Upper lobe of left lung (tissue), 6 donors: ENCODE measurements around the gene PNKD. TPM values are rescaled to one million over a fixed set of nuclear protein-coding genes. Genes with fewer than 3 reads are reported as not detected.

ENCODE experiments used
- ATAC-seq, 2 donors: fragments of 200-7000 bp; cut with Tn5 transposase; one replicate each; pipeline ENCODE4 v1.9.1; 2022; ENCODE audit warnings: mild to moderate bottlenecking in 2 of 2, moderate library complexity in 2 of 2; ENCODE audit not compliant: low FRiP score in 2 of 2
- DNase-seq, 2 donors: peaks; one replicate each; pipeline ENCODE4 v3.0.0-alpha.2; 2019 to 2020
- H3K27ac ChIP-seq, 4 donors: fragments of 200-600 bp; sonication (generic); one replicate each; pipeline ENCODE4 v1.5.1; 2016 to 2019
- H3K27me3 ChIP-seq, 4 donors: fragments of 200-600 bp; sonication (generic); one replicate each; pipeline ENCODE4 v1.5.1; 2017 to 2019
- H3K36me3 ChIP-seq, 4 donors: fragments of 200-600 bp; sonication (generic); one replicate each; pipeline ENCODE4 v1.5.1; 2016 to 2019
- H3K4me1 ChIP-seq, 4 donors: fragments of 200-600 bp; sonication (generic); one replicate each; pipeline ENCODE4 v1.5.1; 2018 to 2019
- H3K4me3 ChIP-seq, 4 donors: fragments of 200-600 bp; sonication (generic); one replicate each; pipeline ENCODE4 v1.5.1; 2017 to 2019; ENCODE audit warnings: mild to moderate bottlenecking in 2 of 4, moderate library complexity in 1 of 4
- H3K9me3 ChIP-seq, 4 donors: fragments of 200-600 bp; sonication (generic); one replicate each; pipeline ENCODE4 v1.5.1; 2018 to 2019
- EP300 ChIP-seq, 4 donors: sonication (generic); formaldehyde crosslinking; IDR thresholded peaks; one replicate each; pipeline ENCODE4 v1.5.1; 2017; ENCODE audit warnings: antibody characterized with exemption in 4 of 4, control low read depth in 2 of 4
- POLR2A ChIP-seq, 4 donors: fragments of 450-650 bp; IDR thresholded peaks; one replicate each; pipeline ENCODE4 v1.5.1; 2016 to 2017; ENCODE audit warnings: antibody characterized with exemption in 4 of 4, mild to moderate bottlenecking in 2 of 4
- POLR2AphosphoS5 ChIP-seq, 2 donors: sonication (generic); formaldehyde crosslinking; IDR thresholded peaks; one replicate each; pipeline ENCODE4 v1.5.1; 2017; ENCODE audit warnings: antibody characterized with exemption in 2 of 2
- WGBS, 2 donors: methylation state at CpG; one replicate each; pipeline ENCODE4 v1.1.5; 2017 to 2018; 5-methylcytosine and 5-hydroxymethylcytosine counted together
- total RNA-seq, 6 donors: library from RNA; depleted of rRNA in 4 of 6; stranded (reverse); fragments of >200 nt in 4 of 6; gene quantifications; one replicate each; pipeline versions ENCODE4 v1.1.0 to v1.2.1, GENCODE V29; 2016 to 2021
- TF ChIP-seq, protein P1 (sequence below), 6 experiments: fragments of 450-650 bp in 4 of 6; fragments of 200-600 bp in 2 of 6; sonication (generic) in 2 of 6; IDR thresholded peaks; one replicate each; pipeline ENCODE4 v1.5.1; 2016 to 2019; ENCODE audit warnings: antibody characterized with exemption in 6 of 6
- donor health status: DM: no; HTN: no; CAD: no; lungs with moderate emphysema.
- donor health status: DM: no; HTN: yes; CAD: no; lungs with severe emphysema.

PNKD gene
- total RNA-seq, 6 donors from 2014 or later = 69.8 to 153 (median 87.2) TPM

DNA sequence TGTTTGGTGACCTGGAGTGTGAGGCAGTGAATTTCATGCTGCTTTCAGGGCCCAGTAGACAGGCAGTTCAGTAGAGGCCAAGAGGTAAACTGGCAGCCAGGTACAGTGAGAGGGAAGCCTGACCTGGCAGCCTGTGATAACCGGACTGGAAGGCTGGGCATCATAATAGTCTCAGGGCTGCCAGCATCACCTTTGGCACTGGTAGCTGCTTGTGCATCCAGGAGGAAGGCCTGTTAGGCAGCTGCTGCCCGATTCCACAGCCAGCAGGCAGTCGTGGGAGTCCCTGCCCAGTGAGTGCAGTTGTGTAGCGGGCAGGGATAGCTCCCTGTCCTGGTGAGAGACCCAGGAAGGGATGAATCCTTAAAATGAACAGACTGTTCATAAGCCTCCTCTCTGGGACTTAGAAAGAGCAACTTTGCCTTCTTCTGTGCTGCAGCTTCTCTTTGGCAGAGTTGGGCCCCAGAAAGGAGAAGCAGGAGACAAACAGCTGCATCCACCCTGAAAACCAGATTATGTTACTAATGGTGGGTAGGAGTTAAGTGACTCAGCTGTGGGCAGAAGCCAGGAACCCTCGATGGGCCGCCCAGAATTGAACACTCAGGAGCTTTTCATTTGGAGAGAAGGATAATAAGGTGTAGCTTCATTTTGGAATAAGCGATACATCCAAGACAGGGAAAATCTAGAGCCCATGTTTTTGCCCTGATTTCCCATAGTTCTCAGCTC lies 17.6 kb upstream of the PNKD start:
- peak overlapping the region in 1 of 4 donors; percentile 13 for H3K27ac ChIP-seq
- WGBS, 2 donors = 82 to 83% methylated on average over 6 to 7 of the region's 7 CpGs
- H3K9me3 ChIP-seq = no peaks in the 10 kb centered on the region
- no peak for TF ChIP-seq POLR2A (IDR thresholded peaks at IDR 0.05)
- TF ChIP-seq POLR2AphosphoS5 (IDR thresholded peaks at IDR 0.05) = no peak
- TF ChIP-seq, protein P1, sequence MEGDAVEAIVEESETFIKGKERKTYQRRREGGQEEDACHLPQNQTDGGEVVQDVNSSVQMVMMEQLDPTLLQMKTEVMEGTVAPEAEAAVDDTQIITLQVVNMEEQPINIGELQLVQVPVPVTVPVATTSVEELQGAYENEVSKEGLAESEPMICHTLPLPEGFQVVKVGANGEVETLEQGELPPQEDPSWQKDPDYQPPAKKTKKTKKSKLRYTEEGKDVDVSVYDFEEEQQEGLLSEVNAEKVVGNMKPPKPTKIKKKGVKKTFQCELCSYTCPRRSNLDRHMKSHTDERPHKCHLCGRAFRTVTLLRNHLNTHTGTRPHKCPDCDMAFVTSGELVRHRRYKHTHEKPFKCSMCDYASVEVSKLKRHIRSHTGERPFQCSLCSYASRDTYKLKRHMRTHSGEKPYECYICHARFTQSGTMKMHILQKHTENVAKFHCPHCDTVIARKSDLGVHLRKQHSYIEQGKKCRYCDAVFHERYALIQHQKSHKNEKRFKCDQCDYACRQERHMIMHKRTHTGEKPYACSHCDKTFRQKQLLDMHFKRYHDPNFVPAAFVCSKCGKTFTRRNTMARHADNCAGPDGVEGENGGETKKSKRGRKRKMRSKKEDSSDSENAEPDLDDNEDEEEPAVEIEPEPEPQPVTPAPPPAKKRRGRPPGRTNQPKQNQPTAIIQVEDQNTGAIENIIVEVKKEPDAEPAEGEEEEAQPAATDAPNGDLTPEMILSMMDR (IDR thresholded peaks at IDR 0.05) = no peak
- TF ChIP-seq EP300 (IDR thresholded peaks at IDR 0.05) = no peak
- peaks cover 4 to 12% (median 8%) of the 10 kb centered on the region in 4 donors for H3K4me1 ChIP-seq
- H3K27me3 ChIP-seq = no peaks in the 10 kb centered on the region
- no peak overlapping the region for H3K4me3 ChIP-seq
- ATAC-seq = peak in 1 of 2 donors; percentile 48
- peaks cover 59 to 94% (median 87%) of the 10 kb centered on the region in 4 donors for H3K36me3 ChIP-seq
- DNase-seq = no peak

DNA sequence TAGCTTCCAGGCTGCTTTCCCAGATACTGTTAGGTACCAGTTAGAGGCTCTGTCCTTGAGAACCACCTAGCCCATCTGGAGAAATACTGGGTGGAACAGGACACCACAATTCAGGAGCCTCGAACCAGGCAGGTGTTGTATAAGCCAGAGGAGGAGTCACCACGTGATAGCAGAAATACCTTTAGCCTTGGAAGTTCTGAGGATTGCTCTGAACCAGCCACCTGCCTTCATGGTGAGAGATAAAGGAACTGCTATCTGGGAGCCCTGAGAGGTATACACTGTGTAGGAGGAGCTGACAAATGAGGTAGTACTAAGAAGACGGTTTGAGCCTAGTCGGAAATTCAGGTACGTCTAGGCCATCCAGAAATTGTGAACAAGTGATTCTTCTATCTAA lies 17.1 kb upstream of the PNKD start:
- Histone ChIP-seq H3K4me3 (no peak overlapping the region), H3K36me3 (peaks cover 54 to 89% (median 82%) of the 10 kb centered on the region in 4 donors), H3K27me3 (no peaks in the 10 kb centered on the region), H3K27ac (no peak overlapping the region), H3K9me3 (no peaks in the 10 kb centered on the region), H3K4me1 (peaks cover 6 to 15% (median 11%) of the 10 kb centered on the region in 4 donors)
- 87% methylated on average over 4 to 5 of the region's 5 CpGs for WGBS, 2 donors
- ATAC-seq (no peak), DNase-seq (no peak)
- TF ChIP-seq, protein P1 (IDR thresholded peaks at IDR 0.05) = no peak
- TF ChIP-seq EP300 (IDR thresholded peaks at IDR 0.05) = no peak
- TF ChIP-seq POLR2A (IDR thresholded peaks at IDR 0.05) = no peak

DNA sequence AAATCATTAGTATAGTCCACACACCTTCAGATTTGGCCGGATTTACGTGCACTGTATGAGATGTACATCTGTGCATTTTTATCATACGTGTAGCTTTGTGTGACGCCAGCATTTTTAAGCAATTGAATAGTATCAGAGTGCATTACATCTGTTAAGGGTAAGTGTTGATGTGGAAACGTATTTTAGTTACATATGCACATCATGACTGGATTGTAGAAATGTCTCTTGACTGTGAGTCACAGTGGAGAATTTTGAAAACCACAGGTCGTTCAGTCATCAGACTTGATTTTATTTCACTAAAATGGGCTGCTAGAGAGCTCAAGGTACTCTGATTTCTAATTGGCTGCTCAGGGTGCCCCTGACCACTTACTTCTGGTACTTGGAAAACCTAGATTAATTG lies 14.9 kb upstream of the PNKD start:
- WGBS, 2 donors = 79 to 86% methylated on average over 6 of the region's 6 CpGs
- TF ChIP-seq EP300 (IDR thresholded peaks at IDR 0.05) (no peak), POLR2AphosphoS5 (IDR thresholded peaks at IDR 0.05) (no peak), POLR2A (IDR thresholded peaks at IDR 0.05) (no peak)
- TF ChIP-seq, protein P1 (IDR thresholded peaks at IDR 0.05) = no peak
- H3K4me3 ChIP-seq = no peak overlapping the region
- H3K27me3 ChIP-seq = no peaks in the 10 kb centered on the region
- H3K9me3 ChIP-seq = no peaks in the 10 kb centered on the region
- ATAC-seq (no peak), DNase-seq (no peak)
- peaks cover 28 to 37% (median 33%) of the 10 kb centered on the region in 4 donors for H3K4me1 ChIP-seq
- peak overlapping the region in 1 of 4 donors; percentile 1 for H3K27ac ChIP-seq
- H3K36me3 ChIP-seq = peaks cover 32 to 67% (median 60%) of the 10 kb centered on the region in 4 donors

DNA sequence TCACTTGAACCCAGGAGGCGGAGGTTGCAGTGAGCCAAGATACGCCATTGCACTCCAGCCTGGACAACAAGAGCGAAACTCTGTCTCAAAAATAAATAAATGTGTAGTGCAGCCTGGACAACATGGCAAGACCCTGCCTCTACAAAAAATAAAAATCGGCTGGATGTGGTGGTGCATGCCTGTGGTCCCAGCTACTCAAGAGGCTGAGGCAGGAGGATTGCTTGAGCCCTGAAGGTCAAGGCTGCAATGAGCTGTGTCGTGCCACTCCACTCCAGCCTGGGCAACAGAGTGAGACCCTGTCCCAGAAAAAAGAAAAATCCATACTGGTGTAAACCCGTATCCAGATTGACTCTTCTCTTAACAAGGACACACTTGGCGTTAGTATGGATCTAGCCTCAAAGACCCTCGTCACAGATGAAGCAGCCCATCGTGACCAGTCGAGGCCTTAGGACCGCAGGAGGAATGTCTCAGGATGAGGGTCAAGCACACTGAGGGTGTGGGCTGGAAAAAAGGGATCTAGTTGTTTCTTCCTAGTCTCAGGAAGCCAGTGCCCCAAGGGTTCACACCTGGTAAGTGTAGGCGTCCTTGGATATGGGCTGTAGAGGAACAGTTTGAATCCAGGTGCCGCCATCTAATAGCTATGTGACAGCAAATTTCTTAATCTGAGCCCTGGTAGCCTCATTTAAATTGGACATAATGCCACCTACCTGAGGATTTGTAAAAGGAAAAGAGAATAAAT lies 13.5 kb upstream of the PNKD start:
- H3K27ac ChIP-seq = peak overlapping the region in 3 of 4 donors; percentile 6 to 80 (median 64)
- H3K36me3 ChIP-seq = peaks cover 19 to 53% (median 46%) of the 10 kb centered on the region in 4 donors
- 93 to 96% methylated on average over 13 of the region's 13 CpGs for WGBS, 2 donors
- no peaks in the 10 kb centered on the region for H3K9me3 ChIP-seq
- no peak for ATAC-seq
- no peak for DNase-seq
- H3K4me1 ChIP-seq = peaks cover 40 to 50% (median 44%) of the 10 kb centered on the region in 4 donors
- H3K4me3 ChIP-seq = no peak overlapping the region
- TF ChIP-seq EP300 (IDR thresholded peaks at IDR 0.05) (no peak), POLR2AphosphoS5 (IDR thresholded peaks at IDR 0.05) (no peak), POLR2A (IDR thresholded peaks at IDR 0.05) (no peak)
- TF ChIP-seq, protein P1 (IDR thresholded peaks at IDR 0.05) = no peak
- no peaks in the 10 kb centered on the region for H3K27me3 ChIP-seq
